Measurements from ENCODE around the gene FCRLB.
"Not testable (repeated sequence)": the region's sequence is repeated elsewhere in the genome, so short reads cannot be mapped to it uniquely, and the experiment has no call there.

Gene FCRLB

DNA sequence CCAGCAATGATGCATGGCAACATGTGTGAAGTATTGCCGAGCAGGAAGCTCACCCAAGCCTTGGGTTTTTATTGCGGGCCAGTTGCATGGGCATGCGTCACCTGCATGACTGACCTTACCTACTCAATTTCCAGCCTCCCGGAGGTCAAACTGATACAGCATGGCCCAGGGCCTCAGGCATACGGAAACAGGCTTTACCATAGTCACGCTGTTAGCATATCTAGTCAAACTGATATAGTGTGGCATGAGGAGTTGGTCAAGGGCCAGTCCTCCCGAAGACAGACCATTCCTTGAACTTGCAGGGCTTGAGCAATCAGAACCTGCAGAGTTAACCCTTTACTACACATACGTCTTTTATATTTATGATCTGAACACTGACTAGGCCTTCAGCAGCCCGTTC is 21.9 kb downstream of the FCRLB start:
- DNase-seq: no peak

DNA sequence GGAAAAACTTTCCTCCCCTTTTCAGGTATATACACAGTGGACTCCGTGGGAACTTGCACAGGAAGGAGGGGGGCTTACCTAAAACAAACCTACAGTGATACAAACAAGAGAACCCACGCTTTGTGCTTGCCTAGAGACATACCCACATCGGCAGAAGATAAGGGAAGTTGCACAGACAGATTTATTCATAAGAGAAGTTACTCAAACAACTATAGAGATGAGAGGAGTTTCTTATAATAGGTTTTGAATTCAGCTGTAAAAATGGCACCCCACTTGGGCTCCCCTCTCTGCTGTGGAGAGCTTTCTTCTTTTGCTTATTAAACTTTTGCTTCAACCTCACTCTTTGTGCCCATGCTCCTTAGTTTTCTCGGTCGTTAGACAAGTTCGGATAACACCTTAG is 26.5 kb downstream of the FCRLB start:
- no peak for DNase-seq

DNA sequence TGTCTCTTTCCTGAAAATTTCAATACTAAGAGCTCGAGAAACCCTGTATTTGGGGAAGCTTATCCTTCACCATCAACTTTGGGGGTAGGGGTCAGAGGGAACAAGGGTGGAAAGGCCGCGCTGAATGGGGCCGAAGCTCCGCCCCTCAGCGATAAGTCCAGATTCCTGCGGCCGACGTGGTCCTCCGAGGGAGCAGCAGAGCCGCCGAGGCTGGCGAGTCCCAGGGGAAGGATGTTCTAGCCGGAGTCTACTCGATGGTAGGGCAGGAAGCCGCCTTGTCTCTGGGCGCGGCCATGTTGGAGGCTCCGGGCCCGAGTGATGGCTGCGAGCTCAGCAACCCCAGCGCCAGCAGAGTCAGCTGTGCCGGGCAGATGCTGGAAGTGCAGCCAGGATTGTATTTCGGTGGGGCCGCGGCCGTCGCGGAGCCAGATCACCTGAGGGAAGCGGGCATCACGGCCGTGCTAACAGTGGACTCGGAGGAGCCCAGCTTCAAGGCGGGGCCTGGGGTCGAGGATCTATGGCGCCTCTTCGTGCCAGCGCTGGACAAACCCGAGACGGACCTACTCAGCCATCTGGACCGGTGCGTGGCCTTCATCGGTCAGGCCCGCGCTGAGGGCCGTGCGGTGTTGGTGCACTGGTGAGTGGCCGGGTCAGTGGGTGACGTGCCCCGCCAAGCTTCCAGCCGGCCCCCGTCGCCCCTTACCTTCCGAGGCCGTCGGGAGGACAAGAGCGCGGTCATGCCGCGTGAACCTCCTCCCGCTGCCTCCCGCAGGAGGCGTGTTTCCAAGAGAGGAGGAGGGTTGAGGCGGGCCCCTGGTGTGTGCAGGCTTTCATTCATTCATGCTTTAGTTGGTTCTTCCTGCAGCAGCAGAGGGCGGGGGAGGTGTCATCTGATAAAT is 28.4 kb downstream of the FCRLB start, which contains the start of gene DUSP12:
DUSP12 (plus strand) TSS at position 278 of the 899 bp plus-strand sequence; CDS start at position 294, 16 bp downstream.
- DNase-seq: peak; percentile 97

DNA sequence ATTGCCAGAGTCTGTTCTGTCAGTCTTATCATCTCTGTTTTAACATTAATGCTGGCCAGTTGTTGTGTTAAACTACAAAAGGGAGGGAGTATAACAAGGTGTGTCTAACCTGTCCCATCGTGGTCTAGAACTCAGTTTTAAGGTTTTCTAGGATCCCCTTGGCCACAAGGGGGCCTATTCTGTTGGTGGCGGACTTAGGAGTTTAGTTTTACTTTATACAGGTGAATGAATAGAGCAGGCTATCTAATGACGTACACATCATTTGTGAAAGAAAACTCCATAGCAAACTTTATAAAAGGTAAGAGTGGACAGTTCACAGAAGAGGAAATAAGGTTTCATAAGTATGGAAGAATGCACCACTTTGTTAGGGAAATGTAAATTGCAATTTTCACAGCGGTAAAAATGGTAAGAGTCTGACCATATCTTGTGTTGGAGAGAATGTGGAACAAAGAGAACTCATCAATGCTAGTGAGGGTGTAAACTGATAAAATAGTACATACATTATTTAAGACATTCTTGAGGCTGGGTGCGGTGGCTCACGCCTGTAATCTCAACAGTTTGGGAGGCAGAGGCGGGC is 42.3 kb downstream of the FCRLB start:
- DNase-seq: peak; percentile 88

- peak; percentile 97 for DNase-seq
These were observed 45.0 kb downstream of the FCRLB start, which contains the start of gene ATF6 for GRCh38 chr1:161766102-161766981. ATF6 (plus strand) TSS chr1:161766320; CDS start chr1:161766361, 41 bp downstream.

DNA sequence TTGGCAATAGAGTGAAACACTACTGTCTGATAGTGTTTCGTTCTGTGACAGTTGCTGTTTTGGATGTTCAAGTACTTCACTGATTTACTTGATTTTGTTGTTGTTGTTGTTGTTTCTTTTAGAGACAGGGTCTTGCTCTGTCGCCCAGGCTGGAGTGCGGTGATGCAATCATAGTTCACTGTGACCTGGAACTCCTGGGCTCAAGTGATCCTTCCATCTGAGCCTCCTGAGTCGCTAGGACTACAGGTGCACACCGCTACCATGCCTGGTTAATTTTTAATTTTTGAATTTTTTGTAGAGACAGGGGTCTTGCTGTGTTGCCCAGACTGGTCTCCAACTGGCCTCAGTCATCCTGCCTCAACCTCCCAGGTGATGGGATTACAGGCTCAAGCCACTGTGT is 47.1 kb downstream of the FCRLB start:
- DNase-seq: no peak

DNA sequence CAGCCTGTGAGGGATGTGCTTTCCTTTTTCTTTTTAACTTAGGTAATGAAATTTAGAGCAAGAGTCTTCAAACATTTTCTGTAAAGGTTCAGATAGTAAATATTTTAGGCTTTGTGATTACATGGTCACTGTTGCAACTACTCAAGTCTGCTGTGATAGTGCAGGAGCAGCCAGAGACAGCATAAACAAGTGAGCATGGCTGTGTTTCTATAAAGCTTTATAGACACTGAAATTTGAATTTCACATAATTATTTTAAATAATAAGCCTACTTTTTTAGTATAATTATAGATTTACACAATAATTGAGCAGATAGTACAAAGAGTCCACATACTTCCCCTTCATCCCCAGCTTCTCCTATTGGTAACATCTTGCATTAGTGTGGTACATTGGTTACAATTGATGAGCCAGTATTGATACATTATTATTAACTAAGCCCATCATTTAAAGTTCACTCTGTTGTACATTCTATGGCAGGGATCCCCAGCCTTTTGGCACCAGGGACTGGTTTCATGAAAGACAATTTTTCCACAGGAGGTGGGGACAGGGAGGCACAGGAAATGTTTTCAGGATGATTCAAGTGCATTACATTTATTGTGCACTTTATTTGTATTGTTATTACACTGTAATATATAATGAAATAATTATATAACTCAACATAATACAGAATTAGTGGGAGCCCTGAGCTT is 47.8 kb downstream of the FCRLB start:
- no peak for DNase-seq

- DNase-seq: not testable (repeated sequence)
These were observed 48.3 kb downstream of the FCRLB start for GRCh38 chr1:161769673-161770045.

GRCh38 chr1:161770250-161770649 is 48.9 kb downstream of the FCRLB start:
- DNase-seq: no peak

DNA sequence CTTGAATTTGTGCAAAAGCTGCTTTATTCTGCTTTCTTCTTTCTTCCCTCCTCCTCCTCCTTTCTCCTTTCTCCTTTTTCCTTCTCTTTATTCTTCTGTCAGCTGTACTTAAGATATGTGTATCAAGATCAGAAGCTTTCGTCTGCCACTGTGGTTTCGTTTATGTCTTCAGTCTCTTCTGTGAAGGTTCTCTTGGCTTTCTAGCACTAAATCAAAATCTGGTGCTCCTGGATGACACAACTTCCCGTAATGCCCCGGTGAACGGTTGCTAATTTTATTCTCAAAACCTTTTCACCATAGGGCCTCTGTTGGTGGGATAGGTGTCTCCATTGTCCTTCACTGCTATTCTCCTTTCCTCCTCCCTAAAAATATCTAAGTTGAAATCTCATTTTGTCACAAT is 49.8 kb downstream of the FCRLB start:
- peak; percentile 55 for DNase-seq

GRCh38 chr1:161771973-161772372 is 50.6 kb downstream of the FCRLB start:
- no peak for DNase-seq

GRCh38 chr1:161772397-161772796 is 51.1 kb downstream of the FCRLB start:
- peak; percentile 65 for DNase-seq

- no peak for DNase-seq
These were observed 52.4 kb downstream of the FCRLB start for GRCh38 chr1:161773791-161774190.

DNA sequence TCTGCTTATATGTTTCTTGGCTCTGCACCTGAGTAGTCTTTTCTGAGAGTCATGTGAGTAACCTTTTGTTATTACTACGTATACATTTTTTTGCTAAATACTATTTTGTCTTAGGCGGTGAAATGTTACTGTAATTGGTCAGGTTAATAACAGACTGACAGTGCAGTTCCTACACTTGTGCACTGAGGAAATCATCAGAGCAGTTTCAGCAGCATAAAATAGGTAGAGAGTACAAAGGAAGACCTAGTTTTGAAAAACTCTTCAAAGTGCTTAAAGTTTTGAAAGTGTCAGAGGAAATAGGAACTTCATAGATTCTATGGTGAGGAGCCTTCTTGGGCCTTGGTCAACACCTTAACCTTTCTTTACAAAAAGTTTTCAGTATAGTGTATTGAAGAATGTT is 55.9 kb downstream of the FCRLB start:
- DNase-seq: no peak

Measured in OCI-M1 (cell line).